K562 (cell line): ENCODE results near the gene BAG1. TPM values are rescaled to one million over a fixed set of nuclear protein-coding genes. Genes with fewer than 3 reads are reported as not detected.

Experiments
- ATAC-seq: fragments of 200-7000 bp; cut with Tn5 transposase; 3 replicates; pipeline ENCODE4 v1.9.1; 2020; ENCODE audit warnings: moderate library complexity
- BruUV-seq: library from RNA; stranded (reverse); fragments of 400-500 nt; replicated peaks from 2 replicates; lab custom pipeline; 2021; lab: Mats Ljungman, UMichigan
- CTCF ChIA-PET: fragments of 300-600 bp; formaldehyde crosslinking; extraction: SDS; loops from one replicate; lab custom pipeline; 2021; ENCODE audit warnings: low intra/inter-chr PET ratio; lab: Yijun Ruan, JAX
- POLR2A ChIA-PET: fragments of 300-600, 350-650 bp; sonication (Branson Sonifier 250); formaldehyde crosslinking; extraction: SDS; loops from one replicate; lab custom pipeline; 2021; ENCODE audit warnings: antibody characterized with exemption, inconsistent platforms; lab: Yijun Ruan, JAX
- DNase-seq, 4 experiments: peaks; one replicate each; pipeline versions ENCODE4 v3.0.0 to v3.0.0-alpha.2; 2011 to 2018; ENCODE audit warnings: low spot score in 3 of 4, mixed read lengths in 3 of 4; ENCODE audit errors: extremely low read depth in 1 of 4
- FAIRE-seq: peaks from 2 replicates; lab custom pipeline; 2011; peaks lifted over from hg19 to GRCh38; lab: Jason Lieb, UNC
- H2AFZ ChIP-seq: 2 replicates; pipeline ENCODE4 v1.6.0; 2011; ENCODE audit warnings: low read depth, low read length, control low read depth, inconsistent platforms
- H3K27ac ChIP-seq: fragments of 200-600 bp; 3 replicates; pipeline ENCODE4 v1.8.0; 2011; ENCODE audit warnings: low read depth, mild to moderate bottlenecking, control low read depth, inconsistent platforms, low read length, moderate library complexity, mixed read lengths; ENCODE audit errors: extremely low read depth
- H3K27me3 ChIP-seq, 2 experiments: fragments of 300-600 bp in 1 of 2; 2 replicates in 1 of 2; 3 replicates in 1 of 2; pipeline versions ENCODE4 v1.6.0 to v1.8.0; 2011; ENCODE audit warnings: inconsistent platforms in 2 of 2, low read length in 2 of 2, mild to moderate bottlenecking in 1 of 2, mixed read lengths in 1 of 2, moderate library complexity in 1 of 2; ENCODE audit not compliant: control insufficient read depth in 2 of 2, insufficient read depth in 2 of 2
- H3K36me3 ChIP-seq: fragments of 300-600 bp; 3 replicates; pipeline ENCODE4 v1.8.0; 2011; ENCODE audit warnings: mild to moderate bottlenecking, low read length, inconsistent platforms; ENCODE audit not compliant: control insufficient read depth, insufficient read depth
- H3K4me1 ChIP-seq, 2 experiments: fragments of 200-600 bp in 1 of 2; replicated peaks in 1 of 2; 2 replicates in 1 of 2; 3 replicates in 1 of 2; pipeline versions ENCODE4 v1.5.1 to v1.8.0; 2011; ENCODE audit warnings: inconsistent platforms in 2 of 2, low read length in 2 of 2, mild to moderate bottlenecking in 1 of 2, mixed read lengths in 1 of 2, moderate library complexity in 1 of 2; ENCODE audit not compliant: control insufficient read depth in 2 of 2, insufficient read depth in 2 of 2
- H3K4me2 ChIP-seq: 2 replicates; pipeline ENCODE4 v1.6.1; 2011; ENCODE audit warnings: low read length, control low read depth, inconsistent platforms, mixed read lengths; ENCODE audit not compliant: insufficient read depth
- H3K4me3 ChIP-seq: fragments of 200-600 bp; sonication (generic), shearing (Covaris generic); 2 replicates; pipeline ENCODE4 v1.5.1; 2016; ENCODE audit warnings: control low read depth, inconsistent platforms
- H3K79me2 ChIP-seq: fragments of 200-600 bp; 3 replicates; pipeline ENCODE4 v1.8.0; 2011; ENCODE audit warnings: low read length, inconsistent platforms; ENCODE audit not compliant: control insufficient read depth, insufficient read depth
- H3K9ac ChIP-seq, 2 experiments: 2 replicates each; pipeline versions ENCODE4 v1.6.0 to v1.6.1; 2011; ENCODE audit warnings: low read depth in 2 of 2, low read length in 2 of 2, control low read depth in 1 of 2, inconsistent platforms in 1 of 2, mild to moderate bottlenecking in 1 of 2, mixed read lengths in 1 of 2; ENCODE audit not compliant: insufficient read depth in 1 of 2
- H3K9me1 ChIP-seq: one replicate; pipeline ENCODE4 v1.6.0; 2011; ENCODE audit warnings: inconsistent platforms, mild to moderate bottlenecking, low read length, moderate library complexity; ENCODE audit not compliant: control insufficient read depth, insufficient read depth
- H3K9me3 ChIP-seq: replicated peaks from 2 replicates; pipeline ENCODE4 v1.5.1; 2011; ENCODE audit warnings: low read depth, low read length, inconsistent platforms; ENCODE audit not compliant: control insufficient read depth, insufficient read depth
- H4K20me1 ChIP-seq: replicated peaks from 2 replicates; pipeline ENCODE4 v1.6.1; 2011; ENCODE audit warnings: low read length, inconsistent platforms, mixed read lengths; ENCODE audit not compliant: control insufficient read depth, insufficient read depth
- EP300 ChIP-seq: IDR thresholded peaks from 2 replicates; pipeline ENCODE4 v1.6.1; 2012; ENCODE audit warnings: low read length, improper control_type of control experiment
- ESRRA ChIP-seq: fragments of 450-650 bp; IDR thresholded peaks from 2 replicates; pipeline ENCODE4 v1.6.1; 2014; ENCODE audit warnings: low read depth, mild to moderate bottlenecking, moderate library complexity, borderline replicate concordance
- IRF1 ChIP-seq: sonication (generic); formaldehyde crosslinking; IDR thresholded peaks from 2 replicates; pipeline ENCODE4 v1.8.0; 2022; ENCODE audit warnings: missing genetic modification reagents, mild to moderate bottlenecking, borderline replicate concordance
- MAFF ChIP-seq: IDR thresholded peaks from 2 replicates; pipeline ENCODE4 v1.6.1; 2012; ENCODE audit warnings: low read length, improper control_type of control experiment
- MCM2 ChIP-seq: fragments of 450-650 bp; IDR thresholded peaks from 2 replicates; pipeline ENCODE4 v1.6.1; 2017; ENCODE audit warnings: low read depth, mild to moderate bottlenecking
- NFXL1 ChIP-seq: fragments of 450-650 bp; formaldehyde crosslinking; IDR thresholded peaks from 2 replicates; pipeline ENCODE4 v1.4.0; 2021; ENCODE audit warnings: mild to moderate bottlenecking
- NR2C1 ChIP-seq, 2 experiments: fragments of 450-650 bp; IDR thresholded peaks; 2 replicates each; pipeline ENCODE4 v1.6.1; 2017; ENCODE audit warnings: mild to moderate bottlenecking in 2 of 2, antibody characterized with exemption in 1 of 2, inconsistent platforms in 1 of 2, missing compliant biosample characterization in 1 of 2, missing genetic modification characterization in 1 of 2
- PREB ChIP-seq: sonication (generic); formaldehyde crosslinking; IDR thresholded peaks from 2 replicates; pipeline ENCODE4 v1.8.1; 2023; ENCODE audit warnings: mild to moderate bottlenecking, missing genetic modification reagents
- TBL1XR1 ChIP-seq, 2 experiments: IDR thresholded peaks; 2 replicates each; pipeline ENCODE4 v1.6.1; 2012; ENCODE audit warnings: improper control_type of control experiment in 2 of 2, low read length in 2 of 2, mild to moderate bottlenecking in 1 of 2
- ZNF316 ChIP-seq: fragments of 450-650 bp; IDR thresholded peaks from 2 replicates; pipeline ENCODE4 v1.6.1; 2016
- WGBS: fragments of 100-300 bp; shearing (Covaris generic); methylation state at CpG from one replicate; pipeline ENCODE4 v1.1.6; 2016; ENCODE audit warnings: low coverage, mixed read lengths; ENCODE audit not compliant: insufficient coverage; ENCODE audit errors: missing lambda C conversion rate; 5-methylcytosine and 5-hydroxymethylcytosine counted together
- in situ Hi-C: fragments of 300-500 bp; cut with MboI; formaldehyde crosslinking; loops from 4 replicates; pipeline ENCODE4 v1.15.0; 2018; ENCODE audit warnings: inconsistent platforms, mixed read lengths
- intact Hi-C: fragments of 100-400 bp; cut with micrococcal nuclease; formaldehyde crosslinking; loops from 2 replicates; pipeline ENCODE4 v1.14.2; 2022
- polyA plus RNA-seq, 8 experiments: library from polyadenylated mRNA; depleted of rRNA in 4 of 8; stranded (reverse) in 5 of 8; unstranded in 3 of 8; fragments of >200 nt; fragmentation: Nextera tagmentation in 2 of 8; fragmentation: Illumina TruSeq in 1 of 8; extraction: Ambion mirVana in 2 of 8; extraction: Trizol in 1 of 8; gene quantifications; 2 replicates each; pipeline versions ENCODE4 v1.2.1 to v1.2.3, GENCODE V29; 2011 to 2014; ENCODE audit warnings: inconsistent platforms in 1 of 8, missing spikeins in 1 of 8
- total RNA-seq, 7 experiments: library from RNA; depleted of rRNA in 6 of 7; stranded (reverse); fragments of >200 nt in 6 of 7; fragmentation: Illumina TruSeq in 2 of 7; extraction: Trizol in 2 of 7; gene quantifications; 2 replicates each; pipeline versions ENCODE4 v1.2.1 to v1.2.3, GENCODE V29; 2011 to 2021; ENCODE audit warnings: low replicate concordance in 1 of 7

BAG1 gene
- total and polyA plus RNA-seq, 9 of the 15 experiments (the other 6 are each of a cell fraction or from before 2014, with no cell fraction given), result 9.7 to 106 (median 56.9) TPM

GRCh38 chr9:33294670-33295432 is 30.3 kb upstream of the BAG1 start:
- BruUV-seq, result no TSS peak
- Histone ChIP-seq H3K79me2 (peaks cover 96% of the 10 kb centered on the region), H3K9ac (no peak overlapping the region), H3K36me3 (peaks cover 82% of the 10 kb centered on the region), H3K9me3 (no peaks in the 10 kb centered on the region), H3K27ac (no peak overlapping the region; the same call in 2 of the 3 replicates), H3K27me3 (no peaks in the 10 kb centered on the region), H3K9me1 (no peaks in the 10 kb centered on the region), H4K20me1 (0 out of 2 replicates have a peak, but pooled peaks cover 20% of the 10 kb centered on the region), H3K4me3 (no peak overlapping the region), H3K4me2 (no peak overlapping the region), H2AFZ (no peak overlapping the region), H3K4me1 (peaks cover 11 to 19% of the 10 kb centered on the region in 2 experiments; a peak in 4 of 5 replicates)
- in situ Hi-C loops, result no loop called here
- POLR2A ChIA-PET, result no interaction called here
- ATAC-seq (no peak), DNase-seq (no peak), FAIRE-seq (no peak)
- TF ChIP-seq NR2C1 (IDR thresholded peaks at IDR 0.05), result no peak
- TF ChIP-seq NR2C1 (tag; IDR thresholded peaks at IDR 0.05), result no peak
- TF ChIP-seq PREB (CRISPR knock-in tag), result no peak
- no peak for TF ChIP-seq IRF1
- TF ChIP-seq ESRRA, result no peak
- no peak for TF ChIP-seq MCM2
- TF ChIP-seq EP300, result no peak
- no peak for TF ChIP-seq TBL1XR1 (IDR thresholded peaks at IDR 0.05; ENCODE audit: low read length in 2 of 2)
- no peak for TF ChIP-seq ZNF316
- no peak for TF ChIP-seq MAFF
- TF ChIP-seq NFXL1 (CRISPR knock-in tag), result no peak
- CTCF ChIA-PET, result no interaction called here
- intact Hi-C loops, result no loop called here
- 90% methylated on average over 7 of the region's 12 CpGs for WGBS
